HCT116 (cell line): ENCODE results near the gene ERN1. TPM values are rescaled to one million over a fixed set of nuclear protein-coding genes. Genes with fewer than 3 reads are reported as not detected.

ENCODE experiments used
- ATAC-seq: fragments of 200-7000 bp; cut with Tn5 transposase; 2 replicates; pipeline ENCODE4 v1.9.1; 2020; ENCODE audit warnings: mild to moderate bottlenecking, moderate library complexity
- BruUV-seq: library from RNA; stranded (reverse); fragments of 400-500 nt; replicated peaks from 2 replicates; lab custom pipeline; 2021; lab: Mats Ljungman, UMichigan
- CTCF ChIA-PET: fragments of 300-600 bp; sonication (Branson Sonifier 250); formaldehyde crosslinking; loops from one replicate; lab custom pipeline; 2021; ENCODE audit warnings: antibody characterized with exemption; lab: Charles Lee
- POLR2A ChIA-PET: fragments of 300-600, 350-600 bp; sonication (Branson Sonifier 250); formaldehyde crosslinking; loops from one replicate; lab custom pipeline; 2021; ENCODE audit warnings: antibody characterized with exemption; lab: Charles Lee
- RAD21 ChIA-PET, 2 experiments: fragments of 300-600 bp; sonication (Branson Sonifier 250); formaldehyde crosslinking; loops; one replicate each; lab custom pipeline; 2023; ENCODE audit warnings: low total read pairs in 2 of 2; ENCODE audit not compliant: uncharacterized antibody in 2 of 2, unreplicated experiment in 2 of 2, low non-redundant PET in 1 of 2; lab: Charles Lee
- DNase-seq: peaks from one replicate; pipeline ENCODE4 v3.0.0-alpha.2; 2010; ENCODE audit warnings: low read depth, low spot score
- H2AFZ ChIP-seq: fragments of 200-600 bp; shearing (Covaris generic), sonication (generic); 2 replicates; pipeline ENCODE4 v1.6.1; 2017; ENCODE audit warnings: low read depth, mixed run types, mixed read lengths, antibody characterized with exemption, low read length; ENCODE audit not compliant: poor library complexity, severe bottlenecking
- H3K27ac ChIP-seq: 2 replicates; pipeline ENCODE4 v1.5.1; 2012; ENCODE audit warnings: low read depth, low read length
- H3K27me3 ChIP-seq: fragments of 200-600 bp; sonication (generic); 2 replicates; pipeline ENCODE4 v1.6.1; 2016; ENCODE audit warnings: mixed run types, low read length, mixed read lengths; ENCODE audit not compliant: insufficient read depth
- H3K36me3 ChIP-seq, 2 experiments: fragments of 200-500 bp in 1 of 2; fragments of 200-600 bp in 1 of 2; sonication (Bioruptor generic) in 1 of 2; sonication (generic) in 1 of 2; 2 replicates each; pipeline versions ENCODE4 v1.5.1 to v1.6.1; 2014 to 2016; ENCODE audit warnings: low read length in 2 of 2, inconsistent platforms in 1 of 2, mixed read lengths in 1 of 2, mixed run types in 1 of 2; ENCODE audit not compliant: insufficient read depth in 2 of 2, control insufficient read depth in 1 of 2
- H3K4me1 ChIP-seq, 2 experiments: fragments of 200-600 bp in 1 of 2; sonication (generic) in 1 of 2; 2 replicates each; pipeline versions ENCODE4 v1.5.1 to v1.6.1; 2012 to 2017; ENCODE audit warnings: low read length in 2 of 2, inconsistent platforms in 1 of 2, mild to moderate bottlenecking in 1 of 2, mixed read lengths in 1 of 2, mixed run types in 1 of 2, moderate library complexity in 1 of 2; ENCODE audit not compliant: insufficient read depth in 2 of 2, control insufficient read depth in 1 of 2
- H3K4me2 ChIP-seq: fragments of 200-600 bp; sonication (generic); 2 replicates; pipeline ENCODE4 v1.6.1; 2017; ENCODE audit warnings: mixed run types, low read length, mixed read lengths
- H3K4me3 ChIP-seq, 2 experiments: fragments of 200-600 bp in 1 of 2; sonication (generic) in 1 of 2; replicated peaks in 1 of 2; 2 replicates each; pipeline ENCODE4 v1.5.1; 2011 to 2016; ENCODE audit warnings: low read length in 2 of 2, control low read depth in 1 of 2, low read depth in 1 of 2, mild to moderate bottlenecking in 1 of 2, mixed read lengths in 1 of 2, mixed run types in 1 of 2
- H3K79me2 ChIP-seq: fragments of 200-600 bp; sonication (generic); 2 replicates; pipeline ENCODE4 v1.6.1; 2017; ENCODE audit warnings: mild to moderate bottlenecking, mixed run types, low read length, moderate library complexity, mixed read lengths; ENCODE audit not compliant: insufficient read depth
- H3K9ac ChIP-seq: fragments of 200-600 bp; sonication (generic); 2 replicates; pipeline ENCODE4 v1.6.1; 2016; ENCODE audit warnings: low read length, mixed read lengths
- H3K9me2 ChIP-seq: fragments of 200-600 bp; sonication (generic), shearing (Covaris generic); 2 replicates; pipeline ENCODE4 v1.6.1; 2017; ENCODE audit warnings: mixed run types, mild to moderate bottlenecking, moderate library complexity; ENCODE audit not compliant: insufficient read depth
- H3K9me3 ChIP-seq, 2 experiments: fragments of 200-500 bp in 1 of 2; fragments of 200-600 bp in 1 of 2; sonication (Bioruptor generic) in 1 of 2; sonication (generic) in 1 of 2; 2 replicates each; pipeline ENCODE4 v1.6.1; 2014 to 2017; ENCODE audit warnings: low read length in 2 of 2, mixed read lengths in 2 of 2, inconsistent platforms in 1 of 2, low read depth in 1 of 2, mild to moderate bottlenecking in 1 of 2, mixed run types in 1 of 2, moderate library complexity in 1 of 2; ENCODE audit not compliant: control insufficient read depth in 1 of 2, insufficient read depth in 1 of 2
- H4K20me1 ChIP-seq: fragments of 200-600 bp; sonication (generic), shearing (Covaris generic); 2 replicates; pipeline ENCODE4 v1.6.1; 2017; ENCODE audit warnings: mixed run types, mild to moderate bottlenecking, moderate library complexity; ENCODE audit not compliant: insufficient read depth
- ATF3 ChIP-seq: IDR thresholded peaks from 2 replicates; pipeline ENCODE4 v1.6.1; 2012
- CEBPB ChIP-seq: IDR thresholded peaks from 2 replicates; pipeline ENCODE4 v1.6.1; 2012; ENCODE audit warnings: low read depth
- CTCF ChIP-seq, 3 experiments: fragments of 200-600 bp in 1 of 3; sonication (generic) in 1 of 3; IDR thresholded peaks in 2 of 3; conservative IDR thresholded peaks in 1 of 3; 2 replicates each; pipeline ENCODE4 v1.5.1; 2012 to 2017; ENCODE audit warnings: low read depth in 2 of 3, low read length in 2 of 3, antibody characterized with exemption in 1 of 3, borderline replicate concordance in 1 of 3, control low read depth in 1 of 3, mild to moderate bottlenecking in 1 of 3, mixed read lengths in 1 of 3, mixed run types in 1 of 3, moderate library complexity in 1 of 3; ENCODE audit not compliant: insufficient read depth in 1 of 3
- EGR1 ChIP-seq: IDR thresholded peaks from 2 replicates; pipeline ENCODE4 v1.6.1; 2012; ENCODE audit warnings: low read depth
- ELF1 ChIP-seq: IDR thresholded peaks from 2 replicates; pipeline ENCODE4 v1.6.1; 2012; ENCODE audit warnings: low read depth, borderline replicate concordance
- FOSL1 ChIP-seq: IDR thresholded peaks from 2 replicates; pipeline ENCODE4 v1.6.1; 2012; ENCODE audit warnings: low read depth
- JUND ChIP-seq: IDR thresholded peaks from 2 replicates; pipeline ENCODE4 v1.6.1; 2012
- MAX ChIP-seq: IDR thresholded peaks from 2 replicates; pipeline ENCODE4 v1.6.1; 2012
- POLR2AphosphoS5 ChIP-seq: IDR thresholded peaks from 2 replicates; pipeline ENCODE4 v1.6.1; 2011; ENCODE audit warnings: mild to moderate bottlenecking, low read depth, low read length, moderate library complexity
- RAD21 ChIP-seq: IDR thresholded peaks from 2 replicates; pipeline ENCODE4 v1.6.1; 2012; ENCODE audit warnings: low read depth, mild to moderate bottlenecking
- SRF ChIP-seq: IDR thresholded peaks from 2 replicates; pipeline ENCODE4 v1.6.1; 2012; ENCODE audit warnings: low read depth
- TCF7L2 ChIP-seq: IDR thresholded peaks from 2 replicates; pipeline ENCODE4 v1.7.0; 2011; ENCODE audit warnings: borderline replicate concordance, inconsistent platforms; ENCODE audit not compliant: insufficient read depth, insufficient read length; ENCODE audit errors: extremely low read depth
- YY1 ChIP-seq: IDR thresholded peaks from 2 replicates; pipeline ENCODE4 v1.6.1; 2011; ENCODE audit warnings: low read length, low read depth, moderate library complexity, mild to moderate bottlenecking; ENCODE audit not compliant: insufficient replicate concordance; ENCODE audit errors: extremely low read depth
- ZBTB33 ChIP-seq: IDR thresholded peaks from 2 replicates; pipeline ENCODE4 v1.6.1; 2011; ENCODE audit warnings: mild to moderate bottlenecking, low read length, moderate library complexity; ENCODE audit not compliant: insufficient replicate concordance; ENCODE audit errors: extremely low read depth
- ZFX ChIP-seq: fragments of 450-650 bp; IDR thresholded peaks from 2 replicates; pipeline ENCODE4 v1.6.1; 2017
- ZNF274 ChIP-seq: fragments of 200-500 bp; sonication (Bioruptor generic); IDR thresholded peaks from 2 replicates; pipeline ENCODE4 v1.6.1; 2014; ENCODE audit warnings: mild to moderate bottlenecking, low read depth, low read length, inconsistent platforms
- intact Hi-C: fragments of 100-400 bp; cut with micrococcal nuclease; formaldehyde crosslinking; loops from 2 replicates; pipeline ENCODE4 v1.10.0; 2022
- total RNA-seq: library from RNA; stranded (reverse); gene quantifications from one replicate; pipeline ENCODE4 v1.2.1, GENCODE V29; 2021; ENCODE audit not compliant: unreplicated experiment

Gene ERN1
- total RNA-seq, 1 experiment from 2014 or later = 28.2 TPM

- TF ChIP-seq CTCF (IDR thresholded peaks at IDR 0.05 in 2 of 3, conservative IDR thresholded peaks at IDR 0.05 in 1 of 3; ENCODE audit: borderline replicate concordance in 1 of 3, insufficient read depth in 1 of 3, low read depth in 2 of 3, low read length in 2 of 3) = 0 out of 6 replicates have a peak, but pooled peaks of 1 of the 3 experiments have one; percentile 3
- TF ChIP-seq, all 23 proteins: peak for 11
Observed at GRCh38 chr17:64145751-64146417, 15.9 kb upstream of the ERN1 start (continued).

GRCh38 chr17:64145375-64145750 is 15.4 kb upstream of the ERN1 start:
- peak; percentile 19; the same call in 1 of the 2 replicates for TF ChIP-seq FOSL1
- no peak for TF ChIP-seq ELF1
- no peak for TF ChIP-seq ZFX
- TF ChIP-seq JUND = no peak
- TF ChIP-seq CTCF (IDR thresholded peaks at IDR 0.05 in 2 of 3, conservative IDR thresholded peaks at IDR 0.05 in 1 of 3; ENCODE audit: borderline replicate concordance in 1 of 3, insufficient read depth in 1 of 3, low read depth in 2 of 3, low read length in 2 of 3) = no peak
- no peak for TF ChIP-seq MAX
- no peak for TF ChIP-seq ZBTB33
- no peak for TF ChIP-seq RAD21
- TF ChIP-seq ATF3 = no peak
- no peak; the same call in 1 of the 2 replicates for TF ChIP-seq EGR1
- TF ChIP-seq CEBPB = no peak
- TF ChIP-seq TCF7L2 = peak; percentile 53
- no peak for TF ChIP-seq YY1
- TF ChIP-seq POLR2AphosphoS5 = no peak
- TF ChIP-seq ZNF274 = no peak
- TF ChIP-seq SRF = no peak; the same call in 1 of the 2 replicates
- POLR2A ChIA-PET = interaction anchor here (0.6 to 4.8 kb wide), 39 partner anchors 10 to 849 kb away, joined by 3 to 57 read pairs (median 4); partner anchors contain the start of genes CSHL1, ERN1, GH1 and TEX2

More at GRCh38 chr17:64145375-64145750, 15.4 kb upstream of the ERN1 start:
- peak overlapping the region; percentile 95 for H3K27ac ChIP-seq
- H4K20me1 ChIP-seq = no peaks in the 10 kb centered on the region
- H3K36me3 ChIP-seq = peaks cover 0 to 11% of the 10 kb centered on the region in 2 experiments; a peak in 1 of 4 replicates
- peak overlapping the region; percentile 89 for H3K4me2 ChIP-seq
- no peaks in the 10 kb centered on the region for H3K9me2 ChIP-seq
- H3K4me1 ChIP-seq = peaks cover 6 to 29% of the 10 kb centered on the region in 2 experiments; a peak in 3 of 4 replicates
- BruUV-seq = TSS peak; percentile 94
- H3K9me3 ChIP-seq = no peaks in the 10 kb centered on the region
- RAD21 ChIA-PET = interaction anchor here (0.7 to 1.1 kb wide), 3 partner anchors 12 to 699 kb away, joined by 3 to 4 read pairs (median 4); no protein-coding TSS in a partner anchor
- CTCF ChIA-PET = interaction anchor here (0.7 to 2.9 kb wide), 7 partner anchors 11 to 233 kb away, joined by 3 to 26 read pairs (median 6); no protein-coding TSS in a partner anchor
- H2AFZ ChIP-seq = no peak overlapping the region
- DNase-seq = no peak
- H3K79me2 ChIP-seq = peaks cover 12% of the 10 kb centered on the region; the same call in 1 of the 2 replicates
- H3K27me3 ChIP-seq = no peaks in the 10 kb centered on the region
- peak overlapping the region; percentile 74 to 88 for H3K4me3 ChIP-seq
- intact Hi-C loops = loop anchor here (5.0 to 10.0 kb wide), 3 partner anchors 117 to 349 kb away; partner anchors contain the start of genes POLG2 and TEX2
- peak overlapping the region; percentile 96 for H3K9ac ChIP-seq
- peak; percentile 3 for ATAC-seq
